ENCODE data around the gene EVA1C.

DNA sequence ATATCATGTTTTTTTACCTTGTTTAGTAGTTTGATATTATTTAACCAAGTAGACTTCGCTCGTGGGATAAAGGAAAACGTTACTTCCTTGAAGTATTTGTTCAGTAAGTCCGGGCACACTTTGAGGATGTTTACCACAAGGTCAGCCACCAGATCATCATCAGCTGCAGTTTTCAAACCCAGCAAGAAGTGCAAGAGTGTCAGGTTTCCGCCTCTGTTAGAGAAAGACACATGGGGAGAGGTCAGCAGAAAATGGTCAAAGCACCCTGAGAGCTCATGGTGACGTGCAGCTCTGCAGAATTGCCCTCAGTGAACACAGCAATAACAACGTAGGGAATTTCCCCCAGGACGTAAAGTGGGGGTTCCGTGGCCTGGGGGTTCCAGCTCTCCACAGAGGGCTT lies 44.1 kb upstream of the EVA1C start:
- TF ChIP-seq YY1 (IDR thresholded peaks at IDR 0.05; ENCODE audit: insufficient read depth, insufficient read length) (no peak), ZNF274 (IDR thresholded peaks at IDR 0.05; ENCODE audit: low read depth, low read length) (no peak)
